ENCODE measurements around the gene PTPRK.

DNA sequence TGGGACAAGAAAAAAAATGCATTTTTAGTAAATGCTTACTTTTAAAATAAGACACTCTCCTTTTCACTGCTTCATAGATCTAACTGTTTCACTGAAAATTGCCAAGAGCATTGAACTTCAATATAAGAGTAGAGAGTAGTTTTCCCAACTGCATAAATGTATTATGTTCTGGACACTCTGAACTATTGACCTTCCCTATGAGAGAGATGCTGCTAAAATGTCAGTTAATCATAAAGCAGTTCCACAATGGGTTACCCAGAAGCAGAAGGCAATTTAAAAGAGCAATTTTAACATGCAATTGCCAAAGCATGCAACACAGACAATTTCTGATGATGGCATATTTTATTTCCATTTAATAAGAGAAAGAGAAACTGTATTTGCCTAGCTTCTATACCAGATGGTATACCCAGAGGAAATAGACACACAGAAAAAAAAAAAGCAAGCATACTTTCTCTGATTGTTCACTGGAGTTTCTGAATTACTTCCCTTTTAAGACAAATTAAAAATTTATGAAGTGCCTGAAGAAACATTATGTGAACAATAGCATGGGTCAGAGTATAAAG is 340.4 kb downstream of the PTPRK start:
- TF ChIP-seq, protein P1, sequence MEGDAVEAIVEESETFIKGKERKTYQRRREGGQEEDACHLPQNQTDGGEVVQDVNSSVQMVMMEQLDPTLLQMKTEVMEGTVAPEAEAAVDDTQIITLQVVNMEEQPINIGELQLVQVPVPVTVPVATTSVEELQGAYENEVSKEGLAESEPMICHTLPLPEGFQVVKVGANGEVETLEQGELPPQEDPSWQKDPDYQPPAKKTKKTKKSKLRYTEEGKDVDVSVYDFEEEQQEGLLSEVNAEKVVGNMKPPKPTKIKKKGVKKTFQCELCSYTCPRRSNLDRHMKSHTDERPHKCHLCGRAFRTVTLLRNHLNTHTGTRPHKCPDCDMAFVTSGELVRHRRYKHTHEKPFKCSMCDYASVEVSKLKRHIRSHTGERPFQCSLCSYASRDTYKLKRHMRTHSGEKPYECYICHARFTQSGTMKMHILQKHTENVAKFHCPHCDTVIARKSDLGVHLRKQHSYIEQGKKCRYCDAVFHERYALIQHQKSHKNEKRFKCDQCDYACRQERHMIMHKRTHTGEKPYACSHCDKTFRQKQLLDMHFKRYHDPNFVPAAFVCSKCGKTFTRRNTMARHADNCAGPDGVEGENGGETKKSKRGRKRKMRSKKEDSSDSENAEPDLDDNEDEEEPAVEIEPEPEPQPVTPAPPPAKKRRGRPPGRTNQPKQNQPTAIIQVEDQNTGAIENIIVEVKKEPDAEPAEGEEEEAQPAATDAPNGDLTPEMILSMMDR (IDR thresholded peaks at IDR 0.05), result no peak
- TF ChIP-seq EP300 (IDR thresholded peaks at IDR 0.05) (no peak), POLR2AphosphoS5 (IDR thresholded peaks at IDR 0.05) (no peak), POLR2A (IDR thresholded peaks at IDR 0.05) (no peak)

All from suprapubic skin (tissue), 4 donors.